ENCODE results near the gene RFX2.

- TF ChIP-seq ZFP30 (CRISPR knock-in tag; IDR thresholded peaks at IDR 0.05), result no peak
- TF ChIP-seq TOX (CRISPR knock-in tag; IDR thresholded peaks at IDR 0.05; ENCODE audit: borderline replicate concordance), result no peak
- TF ChIP-seq ISL1 (CRISPR knock-in tag; IDR thresholded peaks at IDR 0.05), result no peak
- no peak for TF ChIP-seq CREB5 (CRISPR knock-in tag; IDR thresholded peaks at IDR 0.05; ENCODE audit: low read depth)
- no peak for TF ChIP-seq SNAI2 (CRISPR knock-in tag; IDR thresholded peaks at IDR 0.05)
- no peak for TF ChIP-seq ZFP3 (CRISPR knock-in tag; IDR thresholded peaks at IDR 0.05)
- TF ChIP-seq RARB (CRISPR knock-in tag; IDR thresholded peaks at IDR 0.05), result no peak
- TF ChIP-seq ZNF70 (CRISPR knock-in tag; IDR thresholded peaks at IDR 0.05), result no peak
- TF ChIP-seq ARNTL (CRISPR knock-in tag; IDR thresholded peaks at IDR 0.05; ENCODE audit: borderline replicate concordance, low read depth), result no peak
Observed at GRCh38 chr19:6059988-6060599, 50.2 kb downstream of the RFX2 start.
